Breast epithelium (tissue), 3 donors: ENCODE data around the gene DRAXIN.

Source experiments
- POLR2A ChIP-seq: fragments of 450-650 bp; IDR thresholded peaks from one replicate; pipeline ENCODE4 v1.6.1; 2016; ENCODE audit warnings: antibody characterized with exemption, mild to moderate bottlenecking, moderate library complexity
- POLR2AphosphoS5 ChIP-seq, 3 donors: sonication (generic); formaldehyde crosslinking; IDR thresholded peaks; one replicate each; pipeline ENCODE4 v1.6.1; 2017; ENCODE audit warnings: antibody characterized with exemption in 3 of 3
- TF ChIP-seq, protein P1 (sequence below), 3 donors: fragments of 450-650 bp; IDR thresholded peaks; one replicate each; pipeline ENCODE4 v1.5.1; 2016 to 2017; ENCODE audit warnings: antibody characterized with exemption in 3 of 3, mild to moderate bottlenecking in 3 of 3, moderate library complexity in 3 of 3

DNA sequence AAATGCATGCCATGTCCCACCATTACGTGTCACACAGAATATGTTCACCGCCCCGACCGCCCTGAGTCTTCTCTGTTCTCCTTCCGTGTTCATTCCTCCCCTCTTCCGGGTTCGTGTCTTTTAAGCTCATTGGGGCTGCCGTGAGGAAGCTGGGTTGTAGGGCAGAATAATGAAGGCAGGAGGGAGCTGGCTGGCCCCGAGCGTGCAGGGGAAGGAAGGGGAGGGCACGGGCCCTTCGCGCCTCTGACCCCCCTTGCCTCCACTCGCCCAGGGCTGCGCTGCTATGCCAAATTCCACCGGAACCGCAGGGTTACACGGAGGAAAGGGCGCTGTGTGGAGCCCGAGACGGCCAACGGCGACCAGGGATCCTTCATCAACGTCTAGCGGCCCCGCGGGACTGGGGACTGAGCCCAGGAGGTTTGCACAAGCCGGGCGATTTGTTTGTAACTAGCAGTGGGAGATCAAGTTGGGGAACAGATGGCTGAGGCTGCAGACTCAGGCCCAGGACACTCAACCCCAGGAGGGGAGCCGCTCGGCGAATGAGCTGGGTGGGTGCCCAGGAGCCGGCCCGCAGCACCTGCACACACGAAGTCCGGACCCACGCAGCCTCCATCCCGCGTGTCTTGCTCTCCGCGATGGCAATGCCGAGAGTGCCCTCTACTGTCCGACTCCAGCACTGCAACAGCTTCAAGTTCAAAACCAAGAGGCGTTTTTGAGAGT lies 28.0 kb downstream of the DRAXIN start:
- TF ChIP-seq, protein P1, sequence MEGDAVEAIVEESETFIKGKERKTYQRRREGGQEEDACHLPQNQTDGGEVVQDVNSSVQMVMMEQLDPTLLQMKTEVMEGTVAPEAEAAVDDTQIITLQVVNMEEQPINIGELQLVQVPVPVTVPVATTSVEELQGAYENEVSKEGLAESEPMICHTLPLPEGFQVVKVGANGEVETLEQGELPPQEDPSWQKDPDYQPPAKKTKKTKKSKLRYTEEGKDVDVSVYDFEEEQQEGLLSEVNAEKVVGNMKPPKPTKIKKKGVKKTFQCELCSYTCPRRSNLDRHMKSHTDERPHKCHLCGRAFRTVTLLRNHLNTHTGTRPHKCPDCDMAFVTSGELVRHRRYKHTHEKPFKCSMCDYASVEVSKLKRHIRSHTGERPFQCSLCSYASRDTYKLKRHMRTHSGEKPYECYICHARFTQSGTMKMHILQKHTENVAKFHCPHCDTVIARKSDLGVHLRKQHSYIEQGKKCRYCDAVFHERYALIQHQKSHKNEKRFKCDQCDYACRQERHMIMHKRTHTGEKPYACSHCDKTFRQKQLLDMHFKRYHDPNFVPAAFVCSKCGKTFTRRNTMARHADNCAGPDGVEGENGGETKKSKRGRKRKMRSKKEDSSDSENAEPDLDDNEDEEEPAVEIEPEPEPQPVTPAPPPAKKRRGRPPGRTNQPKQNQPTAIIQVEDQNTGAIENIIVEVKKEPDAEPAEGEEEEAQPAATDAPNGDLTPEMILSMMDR (IDR thresholded peaks at IDR 0.05), result peak; percentile 39 to 95 (median 91)
- TF ChIP-seq POLR2AphosphoS5 (IDR thresholded peaks at IDR 0.05), result no peak
- no peak for TF ChIP-seq POLR2A
